Mesodermal cell (in vitro differentiated cells): ENCODE data around the gene NIPAL3.
"Not testable (repeated sequence)": the region's sequence is repeated elsewhere in the genome, so short reads cannot be mapped to it uniquely, and the experiment has no call there.

ENCODE experiments used
- H3K27ac ChIP-seq: 2 replicates; pipeline ENCODE4 v1.7.0; 2013; ENCODE audit warnings: mild to moderate bottlenecking, low read depth, low read length, moderate library complexity; ENCODE audit not compliant: severe bottlenecking
- H3K36me3 ChIP-seq: 2 replicates; pipeline ENCODE4 v1.7.1; 2013; ENCODE audit warnings: mild to moderate bottlenecking, low read length, moderate library complexity; ENCODE audit not compliant: control insufficient read depth, insufficient read depth
- H3K4me1 ChIP-seq: one replicate; pipeline ENCODE4 v1.7.1; 2013; ENCODE audit warnings: mild to moderate bottlenecking, low read length; ENCODE audit not compliant: insufficient read depth, control insufficient read depth, poor library complexity, severe bottlenecking
- H3K4me3 ChIP-seq: 2 replicates; pipeline ENCODE4 v1.7.0; 2013; ENCODE audit warnings: low read length, control low read depth, mild to moderate bottlenecking; ENCODE audit not compliant: insufficient read depth, poor library complexity, severe bottlenecking; ENCODE audit errors: extremely low read depth
- H3K9me3 ChIP-seq: 2 replicates; pipeline ENCODE4 v1.7.1; 2013; ENCODE audit warnings: mild to moderate bottlenecking, low read length, moderate library complexity; ENCODE audit not compliant: control insufficient read depth
- WGBS, 2 experiments: methylation state at CpG; one replicate each; pipeline ENCODE4 v1.1.5; 2013; ENCODE audit warnings: missing lambda C conversion rate in 2 of 2; ENCODE audit not compliant: insufficient coverage in 2 of 2; 5-methylcytosine and 5-hydroxymethylcytosine counted together

NIPAL3 gene

DNA sequence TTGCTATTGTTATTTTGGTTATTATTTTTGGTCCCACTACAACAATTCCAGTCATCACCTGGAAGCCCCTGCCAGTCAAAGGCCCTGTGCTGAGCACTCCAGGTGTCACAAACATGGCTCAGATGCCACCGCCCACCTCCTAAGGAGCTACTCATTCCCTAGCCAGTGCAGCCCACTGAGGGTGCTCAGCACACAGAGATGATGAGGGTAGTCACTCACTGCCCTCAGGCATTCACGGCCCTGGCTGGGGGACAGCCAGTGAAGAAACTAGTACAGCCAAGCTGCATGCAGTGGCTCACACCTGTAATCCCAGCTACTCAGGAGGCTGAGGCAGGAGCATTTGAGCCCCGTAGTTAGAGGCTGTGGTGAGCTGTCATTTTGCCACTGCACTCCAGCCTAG, 42.3 kb downstream of the NIPAL3 start:
- Histone ChIP-seq H3K36me3 (no peaks in the 10 kb centered on the region), H3K4me3 (no peak overlapping the region), H3K27ac (no peak overlapping the region), H3K9me3 (no peaks in the 10 kb centered on the region), H3K4me1 (peaks cover under 1% of the 10 kb centered on the region)
- 78 to 92% methylated on average over 2 of the region's 3 CpGs for WGBS, 2 experiments

DNA sequence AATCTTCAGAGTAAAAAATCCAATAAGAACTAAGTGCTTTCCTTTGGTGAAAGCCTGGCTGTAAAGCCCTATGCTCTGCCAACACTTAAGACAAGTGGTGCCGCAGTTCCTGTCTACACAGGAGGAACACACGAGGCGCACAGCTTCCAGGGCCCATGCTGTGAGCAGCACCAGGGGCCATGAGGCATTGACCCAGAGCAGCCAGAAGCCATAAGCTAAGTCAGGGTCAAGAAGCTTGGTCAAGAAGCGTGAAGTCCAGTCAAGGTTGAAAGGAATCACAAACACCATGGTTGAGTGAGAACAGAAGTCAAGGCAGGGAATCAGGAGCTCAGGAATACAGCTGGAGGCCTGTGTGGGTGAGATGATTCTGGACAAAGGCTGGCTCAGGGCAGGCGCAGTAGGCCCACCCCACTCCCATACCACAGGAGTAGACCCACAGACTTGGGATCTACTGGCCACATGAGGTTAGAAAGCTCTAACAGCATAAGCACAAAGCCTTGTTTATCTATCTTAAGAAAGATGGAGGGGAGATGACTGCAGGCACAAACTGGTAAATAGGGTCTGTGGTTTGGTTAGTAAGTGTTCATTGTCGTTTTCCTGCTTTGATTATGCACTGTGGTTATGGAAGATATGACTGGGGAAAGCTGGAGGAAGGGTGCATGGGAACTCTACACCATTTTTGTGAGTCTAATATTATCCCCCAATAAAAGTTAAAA, 44.1 kb downstream of the NIPAL3 start:
- Histone ChIP-seq H3K27ac (no peak overlapping the region), H3K9me3 (no peaks in the 10 kb centered on the region), H3K4me1 (peaks cover 11% of the 10 kb centered on the region), H3K36me3 (no peaks in the 10 kb centered on the region), H3K4me3 (no peak overlapping the region)
- 79 to 98% methylated on average over 4 of the region's 6 CpGs for WGBS, 2 experiments

DNA sequence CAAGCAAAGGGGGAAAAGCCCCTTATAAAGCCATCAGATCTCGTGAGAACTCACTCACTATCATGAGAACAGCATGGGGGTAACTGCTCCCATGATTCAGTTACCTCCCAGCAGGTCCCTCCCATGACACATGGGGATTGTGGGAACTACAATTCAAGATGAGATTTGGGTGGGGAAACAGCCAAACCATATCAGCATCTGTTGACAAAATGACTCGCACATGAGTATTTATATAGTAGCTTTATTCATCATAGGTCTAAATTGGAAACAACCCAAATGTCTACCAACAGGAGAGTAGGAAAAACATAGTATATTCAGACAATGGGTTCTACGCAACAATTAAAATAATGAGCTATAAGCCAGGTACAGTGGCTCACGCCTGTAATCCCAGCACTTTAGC, 46.5 kb downstream of the NIPAL3 start:
- 59 to 86% methylated on average over 1 to 2 of the region's 4 CpGs for WGBS, 2 experiments

DNA sequence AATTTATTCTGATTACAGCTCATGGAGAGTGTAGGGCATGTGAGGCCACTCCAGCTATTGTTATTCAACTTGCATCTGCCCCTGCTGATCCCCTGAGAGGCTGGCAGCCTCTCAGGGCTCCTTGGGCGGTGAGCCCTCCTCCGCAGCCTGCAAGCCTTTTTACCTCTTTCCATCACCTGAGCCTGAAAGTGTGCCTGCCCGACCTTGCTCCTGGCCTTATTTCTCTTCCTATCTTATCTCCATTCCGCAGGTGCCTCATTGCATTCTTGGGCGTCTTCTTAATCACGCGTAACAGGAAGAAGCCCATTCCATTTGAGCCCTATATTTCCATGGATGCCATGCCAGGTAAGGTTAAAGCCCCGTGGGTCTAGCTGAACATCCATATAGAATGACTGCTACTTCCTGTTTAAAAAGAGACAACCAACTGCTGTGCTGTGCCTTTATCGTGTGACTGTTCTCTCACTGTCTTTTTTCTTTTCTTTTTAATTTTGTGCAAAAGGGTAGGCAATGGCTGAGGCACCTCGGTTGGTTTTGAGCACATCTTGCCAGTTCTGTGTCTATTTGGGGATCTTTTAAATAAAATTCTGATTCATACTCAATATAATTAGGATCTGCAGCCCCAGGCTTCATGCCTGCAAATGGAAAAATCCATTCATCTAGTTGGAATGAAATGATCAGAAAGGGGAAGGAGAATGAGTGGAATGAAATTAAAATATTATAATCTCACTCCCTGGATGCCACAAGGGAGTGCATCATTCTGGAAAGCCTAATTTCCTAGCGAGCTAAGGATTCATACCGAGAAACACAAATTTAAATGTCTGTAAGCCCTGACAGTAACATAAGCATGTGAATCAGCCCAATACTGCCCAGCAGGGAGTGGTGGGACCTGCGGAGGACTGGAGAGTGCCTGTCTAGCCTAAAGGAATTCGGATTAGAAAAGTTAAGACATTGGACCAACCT, 48.5 kb downstream of the NIPAL3 start:
- no peaks in the 10 kb centered on the region for H3K9me3 ChIP-seq
- H3K27ac ChIP-seq: no peak overlapping the region
- H3K4me1 ChIP-seq: peaks cover 11% of the 10 kb centered on the region
- no peak overlapping the region for H3K4me3 ChIP-seq
- no peaks in the 10 kb centered on the region for H3K36me3 ChIP-seq
- WGBS, 2 experiments: 11% methylated on average over 9 to 11 of the region's 14 CpGs

More for the DNA sequence above, 46.5 kb downstream of the NIPAL3 start:
- H3K4me3 ChIP-seq, H3K27ac ChIP-seq, H3K9me3 ChIP-seq, H3K36me3 ChIP-seq: not testable (repeated sequence)
- H3K4me1 ChIP-seq: peaks cover 11% of the 10 kb centered on the region

DNA sequence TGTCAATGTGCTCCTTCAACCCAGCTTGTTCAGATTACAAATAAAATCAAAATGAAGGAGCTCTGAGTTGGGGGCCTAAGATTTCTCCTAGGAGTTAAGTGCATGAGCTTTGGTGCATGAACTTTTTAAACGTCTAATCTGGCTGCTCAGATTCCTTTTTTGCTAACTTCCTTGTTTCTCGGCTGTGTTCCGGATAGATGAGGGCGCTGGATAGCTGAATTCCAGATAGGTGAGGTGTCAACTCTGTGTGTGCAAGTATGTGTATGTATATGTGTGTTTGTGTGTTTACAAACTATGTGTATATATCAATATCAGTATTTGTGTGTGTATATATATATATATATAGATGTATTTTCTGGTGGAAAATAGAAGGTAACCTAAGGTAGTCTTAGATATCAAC, 49.5 kb downstream of the NIPAL3 start:
- Histone ChIP-seq H3K36me3 (no peaks in the 10 kb centered on the region), H3K4me3 (no peak overlapping the region), H3K9me3 (no peaks in the 10 kb centered on the region), H3K27ac (no peak overlapping the region), H3K4me1 (peaks cover 11% of the 10 kb centered on the region)
- WGBS, 2 experiments: 78 to 82% methylated on average over 3 to 4 of the region's 4 CpGs

DNA sequence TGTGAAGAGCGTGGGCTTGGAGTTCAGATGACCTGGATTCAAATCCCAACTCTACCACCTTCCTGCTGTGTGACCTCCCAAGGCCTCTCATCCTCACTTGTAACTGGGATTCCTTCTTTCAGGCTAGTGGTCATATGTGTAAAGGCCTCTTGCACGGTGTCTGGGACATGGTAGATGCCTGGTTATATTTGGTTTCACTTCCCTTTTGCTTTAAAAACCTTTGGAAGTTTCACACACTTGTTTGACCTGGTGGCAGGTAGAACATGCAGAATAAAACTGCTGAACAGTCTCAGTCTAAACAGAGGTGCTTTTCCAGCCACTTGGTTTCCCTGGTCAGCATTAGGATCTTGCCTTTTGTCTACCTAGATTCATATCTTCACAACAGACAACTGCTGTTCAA, 50.0 kb downstream of the NIPAL3 start:
- WGBS, 2 experiments: 100% methylated on average over 1 of the region's 2 CpGs; no CpG with 5 or more reads in 1 of the 2 experiments
- Histone ChIP-seq H3K36me3 (no peaks in the 10 kb centered on the region), H3K9me3 (no peaks in the 10 kb centered on the region), H3K4me1 (peaks cover 11% of the 10 kb centered on the region), H3K27ac (no peak overlapping the region), H3K4me3 (no peak overlapping the region)

DNA sequence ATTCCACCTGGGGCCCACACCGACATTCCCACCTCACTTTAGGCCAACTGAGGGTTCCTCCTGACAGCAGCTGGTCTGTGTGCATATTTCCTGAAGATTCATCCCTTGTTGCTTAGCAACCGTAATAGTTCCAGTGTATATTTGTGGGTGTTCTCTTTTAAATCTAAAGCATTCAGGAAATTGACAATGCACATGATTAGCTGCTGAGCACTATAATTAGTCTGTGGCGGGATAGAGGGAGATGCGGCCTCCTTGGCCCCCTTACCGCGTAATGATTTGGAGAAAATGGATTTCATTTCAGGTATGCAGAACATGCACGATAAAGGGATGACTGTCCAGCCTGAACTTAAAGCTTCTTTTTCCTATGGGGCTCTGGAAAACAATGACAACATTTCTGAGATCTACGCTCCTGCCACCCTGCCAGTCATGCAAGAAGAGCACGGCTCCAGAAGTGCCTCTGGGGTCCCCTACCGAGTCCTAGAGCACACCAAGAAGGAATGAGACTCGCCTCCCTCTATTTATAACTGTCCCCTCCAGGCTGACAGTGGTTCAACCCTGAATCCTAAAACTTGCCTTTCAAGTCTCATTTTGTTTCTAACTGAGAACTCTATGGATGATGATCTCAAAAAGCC, 53.2 kb downstream of the NIPAL3 start:
- H3K9me3 ChIP-seq: no peaks in the 10 kb centered on the region
- peaks cover 4% of the 10 kb centered on the region for H3K4me1 ChIP-seq
- WGBS, 2 experiments: 89 to 94% methylated on average over 10 of the region's 11 CpGs
- no peak overlapping the region for H3K4me3 ChIP-seq
- no peak overlapping the region for H3K27ac ChIP-seq
- H3K36me3 ChIP-seq: no peaks in the 10 kb centered on the region

DNA sequence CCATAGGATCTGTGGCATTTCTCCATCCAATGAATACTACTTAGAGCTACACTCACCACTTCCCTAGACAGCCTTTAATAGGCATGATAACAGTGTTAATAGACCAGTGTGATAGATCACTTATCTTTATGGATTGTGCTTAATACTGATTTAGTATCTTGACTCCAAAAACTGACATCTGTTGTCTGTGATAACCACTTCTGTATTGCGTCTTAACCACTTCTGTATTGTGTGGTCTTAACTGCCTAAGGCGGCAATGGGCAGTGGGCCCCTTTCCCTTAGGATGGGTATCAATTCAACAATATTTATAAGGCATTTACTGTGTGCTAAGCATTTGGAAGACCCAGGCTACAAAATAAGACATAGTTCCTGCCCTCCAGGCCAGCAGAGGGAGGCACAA, 55.0 kb downstream of the NIPAL3 start:
- 100% methylated on average over 2 of the region's 2 CpGs; no CpG with 5 or more reads in 1 of the 2 experiments for WGBS, 2 experiments
- H3K27ac ChIP-seq: no peak overlapping the region
- no peaks in the 10 kb centered on the region for H3K4me1 ChIP-seq
- H3K36me3 ChIP-seq: no peaks in the 10 kb centered on the region
- no peaks in the 10 kb centered on the region for H3K9me3 ChIP-seq
- H3K4me3 ChIP-seq: no peak overlapping the region

DNA sequence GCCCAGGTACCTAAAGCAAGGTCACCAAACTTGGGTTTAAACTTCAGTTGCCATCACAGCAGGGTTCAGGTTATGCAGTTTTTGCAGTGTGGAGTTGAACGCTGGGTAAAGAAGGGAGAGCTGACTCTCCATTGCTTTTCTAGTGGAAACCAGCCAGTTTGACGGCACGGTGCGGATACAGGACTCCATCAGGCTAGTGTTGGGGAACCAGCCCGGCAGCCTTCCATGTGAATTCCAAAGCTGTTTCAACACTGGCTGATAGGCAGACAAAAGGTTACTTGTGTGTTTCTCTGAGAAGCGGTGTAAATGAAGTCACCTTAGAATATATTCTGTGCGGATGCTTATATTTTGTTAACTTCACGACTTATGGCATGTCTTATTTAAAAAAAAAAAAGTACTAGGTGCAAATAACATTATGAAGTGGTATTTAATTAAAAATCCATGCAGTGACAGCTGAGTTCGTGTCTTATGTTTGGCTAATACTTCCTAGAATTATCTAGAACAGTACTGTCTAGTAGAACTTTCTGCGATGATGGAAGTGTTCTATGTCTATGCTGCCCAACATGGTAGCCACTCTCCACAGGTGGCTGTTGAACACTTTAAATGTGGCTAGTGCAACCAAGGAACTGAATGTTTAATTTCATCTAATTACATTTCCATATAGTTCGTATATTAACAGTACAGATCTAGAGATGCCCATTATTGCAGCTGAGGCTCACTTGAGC, 57.1 kb downstream of the NIPAL3 start:
- Histone ChIP-seq H3K27ac (no peak overlapping the region), H3K9me3 (no peaks in the 10 kb centered on the region), H3K4me1 (no peaks in the 10 kb centered on the region), H3K36me3 (no peaks in the 10 kb centered on the region), H3K4me3 (no peak overlapping the region)
- 91 to 92% methylated on average over 6 to 9 of the region's 11 CpGs for whole genome bisulfite sequencing, 2 experiments

DNA sequence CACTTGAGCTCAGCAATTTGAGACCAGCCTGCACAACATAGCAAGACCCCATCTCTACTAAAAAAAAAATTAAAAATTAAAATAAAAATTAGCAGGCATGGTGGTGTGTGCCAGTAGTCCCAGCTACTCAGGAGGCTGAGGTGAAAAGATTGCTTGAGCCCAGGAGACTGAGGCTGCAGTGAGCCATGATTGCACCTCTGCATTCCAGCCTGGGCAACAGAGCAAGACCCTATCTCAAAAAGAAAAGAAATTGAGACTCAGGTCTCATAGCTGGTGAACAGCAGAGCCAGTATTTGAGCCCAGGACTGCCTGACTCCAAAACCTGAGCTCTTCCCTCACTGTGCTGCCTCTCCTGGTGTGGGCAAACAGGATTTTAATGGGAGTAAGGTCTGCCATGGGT, 58.6 kb downstream of the NIPAL3 start:
- Histone ChIP-seq H3K9me3 (no peaks in the 10 kb centered on the region), H3K4me3 (no peak overlapping the region), H3K36me3 (no peaks in the 10 kb centered on the region)

More for the DNA sequence above, 58.6 kb downstream of the NIPAL3 start:
- no peaks in the 10 kb centered on the region for H3K4me1 ChIP-seq
- no peak overlapping the region for H3K27ac ChIP-seq
